ENCODE data around the gene TGM2. TPM values are rescaled to one million over a fixed set of nuclear protein-coding genes. Genes with fewer than 3 reads are reported as not detected.

Gene TGM2
- total RNA-seq, 2 donors from 2014 or later = 0.37 to 0.76 TPM

GRCh38 chr20:38158701-38159351 lies 6.2 kb downstream of the TGM2 start:
- H3K4me1 Mint-ChIP-seq = peaks cover 4% of the 10 kb centered on the region
- no peak overlapping the region for H3K27ac Mint-ChIP-seq
- peaks cover 13% of the 10 kb centered on the region for H3K27me3 Mint-ChIP-seq
- no peak overlapping the region for H3K4me3 Mint-ChIP-seq
- no peaks in the 10 kb centered on the region for H3K9me3 ChIP-seq (ENCODE audit: control insufficient read depth, low read length, poor library complexity, severe bottlenecking)
- no peaks in the 10 kb centered on the region for H3K36me3 Mint-ChIP-seq (ENCODE audit: low read depth)
- ATAC-seq (no peak), DNase-seq (no peak)

DNA sequence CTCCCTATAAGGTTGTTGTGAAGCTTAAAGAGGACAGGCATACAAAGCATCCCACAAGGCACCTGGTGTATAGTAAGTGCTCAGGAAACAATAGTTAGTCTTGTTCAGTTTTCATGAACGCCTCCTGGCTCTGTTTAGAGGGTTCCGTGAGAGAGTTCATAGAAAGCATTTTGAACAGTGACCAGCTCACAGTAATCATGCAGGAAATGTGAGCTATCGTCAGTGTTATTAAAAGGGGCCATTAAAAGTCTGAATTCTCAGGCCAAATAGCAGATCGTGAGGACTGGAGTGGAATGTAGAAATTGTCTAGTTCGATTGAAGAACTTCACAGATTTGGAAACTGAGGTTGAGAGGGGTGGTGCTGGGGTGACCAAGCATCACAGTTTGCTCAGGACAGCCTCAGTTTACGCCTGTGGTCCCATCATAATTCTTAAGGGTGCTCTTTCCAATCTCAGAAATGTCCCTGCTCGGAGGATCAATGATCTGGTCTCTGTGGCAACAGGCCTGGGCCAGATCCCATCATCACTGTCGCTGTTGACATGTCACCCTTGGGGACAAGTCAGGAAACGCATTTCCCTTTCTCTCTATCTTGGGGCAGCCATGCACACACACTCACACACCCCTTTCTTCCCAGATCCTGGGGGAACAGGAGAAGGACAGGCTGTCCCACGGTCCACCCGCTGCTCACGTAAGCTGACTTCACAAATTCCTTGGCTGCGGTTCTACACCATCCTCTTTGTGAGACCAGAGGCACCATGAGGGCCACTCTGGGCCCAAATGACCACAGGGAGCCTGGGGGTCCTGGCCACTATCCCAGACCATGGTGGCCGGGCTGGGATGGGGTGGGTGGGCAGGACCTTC lies 7.2 kb downstream of the TGM2 start:
- Mint-ChIP-seq H3K4me3 (no peak overlapping the region), H3K27ac (no peak overlapping the region), H3K36me3 (ENCODE audit: low read depth) (no peaks in the 10 kb centered on the region), H3K4me1 (peaks cover 4% of the 10 kb centered on the region), H3K27me3 (peaks cover 10% of the 10 kb centered on the region)
- no peak for ATAC-seq
- no peak for DNase-seq
- no peaks in the 10 kb centered on the region for H3K9me3 ChIP-seq (ENCODE audit: control insufficient read depth, low read length, poor library complexity, severe bottlenecking)

DNA sequence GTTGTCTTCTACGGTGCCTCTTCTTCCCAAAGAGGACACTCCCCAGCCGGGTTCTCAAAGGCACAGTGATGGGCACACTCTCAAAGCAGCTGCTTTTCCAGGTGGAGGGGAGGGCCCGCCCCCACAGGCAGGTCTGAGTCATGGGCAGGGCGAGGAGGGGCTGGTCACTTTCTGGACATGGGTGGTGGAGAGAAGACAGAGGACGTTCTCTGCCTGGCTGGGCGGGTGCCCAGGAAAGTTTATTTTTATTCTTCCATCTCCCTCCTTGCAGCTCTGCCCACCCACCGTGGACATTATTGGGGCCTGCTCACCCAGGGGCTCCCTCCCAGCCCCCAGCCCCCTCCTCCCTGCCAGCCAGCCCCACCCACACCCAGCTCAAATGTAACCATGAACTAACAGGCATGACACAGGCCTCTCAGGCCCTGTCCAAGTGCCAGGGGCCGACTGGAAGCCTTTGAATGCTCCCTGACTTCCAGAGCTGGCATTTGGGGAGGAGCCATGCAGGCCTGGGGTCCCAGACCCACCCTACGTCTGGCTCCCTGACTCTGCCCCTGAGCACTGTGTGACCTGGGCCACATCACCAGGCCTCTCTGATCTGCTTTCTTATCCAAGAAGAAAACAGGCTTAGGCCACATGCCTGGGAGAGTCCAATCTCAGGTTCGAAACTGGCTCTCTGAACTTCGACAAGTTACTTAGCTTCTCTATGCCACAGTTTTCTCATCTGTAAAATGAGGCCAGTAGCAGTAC lies 8.0 kb downstream of the TGM2 start:
- no peaks in the 10 kb centered on the region for H3K9me3 ChIP-seq (ENCODE audit: control insufficient read depth, low read length, poor library complexity, severe bottlenecking)
- DNase-seq (no peak), ATAC-seq (no peak)
- H3K4me1 Mint-ChIP-seq = peaks cover 10% of the 10 kb centered on the region
- H3K27ac Mint-ChIP-seq = no peak overlapping the region
- no peak overlapping the region for H3K4me3 Mint-ChIP-seq
- no peaks in the 10 kb centered on the region for H3K36me3 Mint-ChIP-seq (ENCODE audit: low read depth)
- H3K27me3 Mint-ChIP-seq = peaks cover 7% of the 10 kb centered on the region

- no peak overlapping the region for H3K27ac Mint-ChIP-seq
- ATAC-seq = no peak
- H3K4me1 Mint-ChIP-seq = peaks cover 13% of the 10 kb centered on the region
- DNase-seq = no peak
- no peak overlapping the region for H3K4me3 Mint-ChIP-seq
- H3K36me3 Mint-ChIP-seq (ENCODE audit: low read depth) = no peaks in the 10 kb centered on the region
- H3K9me3 ChIP-seq (ENCODE audit: control insufficient read depth, low read length, poor library complexity, severe bottlenecking) = no peaks in the 10 kb centered on the region
- peaks cover 6% of the 10 kb centered on the region for H3K27me3 Mint-ChIP-seq
Observed at GRCh38 chr20:38156280-38156679, 8.8 kb downstream of the TGM2 start.

DNA sequence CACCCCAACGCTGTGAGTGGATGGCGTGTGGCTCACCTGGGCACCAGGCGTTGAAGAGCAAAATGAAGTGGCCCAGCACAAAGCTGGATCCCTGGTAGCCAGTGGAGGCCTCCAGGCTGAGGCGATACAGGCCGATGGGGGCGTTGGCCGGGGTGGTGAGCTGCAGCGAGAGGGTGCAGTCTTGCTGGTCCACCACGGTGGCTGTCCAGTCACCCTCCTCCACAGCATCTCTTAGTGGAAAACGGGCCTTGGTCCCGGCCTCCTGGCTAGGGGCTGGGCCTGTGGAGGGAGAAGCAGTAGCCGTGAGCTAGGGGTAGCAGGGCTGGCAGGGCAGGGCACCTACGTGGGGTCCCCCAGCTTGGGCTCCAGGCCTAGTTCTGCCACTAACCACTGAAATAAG lies 9.3 kb downstream of the TGM2 start:
- DNase-seq = no peak
- H3K4me3 Mint-ChIP-seq = no peak overlapping the region
- H3K9me3 ChIP-seq (ENCODE audit: control insufficient read depth, low read length, poor library complexity, severe bottlenecking) = no peaks in the 10 kb centered on the region
- peaks cover 13% of the 10 kb centered on the region for H3K4me1 Mint-ChIP-seq
- H3K27ac Mint-ChIP-seq = no peak overlapping the region
- peaks cover 6% of the 10 kb centered on the region for H3K27me3 Mint-ChIP-seq
- ATAC-seq = no peak
- H3K36me3 Mint-ChIP-seq (ENCODE audit: low read depth) = no peaks in the 10 kb centered on the region

- Mint-ChIP-seq H3K27me3 (peaks cover 13% of the 10 kb centered on the region), H3K4me1 (peaks cover 8% of the 10 kb centered on the region), H3K36me3 (ENCODE audit: low read depth) (no peaks in the 10 kb centered on the region), H3K4me3 (no peak overlapping the region), H3K27ac (no peak overlapping the region)
- no peak for ATAC-seq
- no peak for DNase-seq
- no peaks in the 10 kb centered on the region for H3K9me3 ChIP-seq (ENCODE audit: control insufficient read depth, low read length, poor library complexity, severe bottlenecking)
Observed at GRCh38 chr20:38153401-38153800, 11.7 kb downstream of the TGM2 start.

DNA sequence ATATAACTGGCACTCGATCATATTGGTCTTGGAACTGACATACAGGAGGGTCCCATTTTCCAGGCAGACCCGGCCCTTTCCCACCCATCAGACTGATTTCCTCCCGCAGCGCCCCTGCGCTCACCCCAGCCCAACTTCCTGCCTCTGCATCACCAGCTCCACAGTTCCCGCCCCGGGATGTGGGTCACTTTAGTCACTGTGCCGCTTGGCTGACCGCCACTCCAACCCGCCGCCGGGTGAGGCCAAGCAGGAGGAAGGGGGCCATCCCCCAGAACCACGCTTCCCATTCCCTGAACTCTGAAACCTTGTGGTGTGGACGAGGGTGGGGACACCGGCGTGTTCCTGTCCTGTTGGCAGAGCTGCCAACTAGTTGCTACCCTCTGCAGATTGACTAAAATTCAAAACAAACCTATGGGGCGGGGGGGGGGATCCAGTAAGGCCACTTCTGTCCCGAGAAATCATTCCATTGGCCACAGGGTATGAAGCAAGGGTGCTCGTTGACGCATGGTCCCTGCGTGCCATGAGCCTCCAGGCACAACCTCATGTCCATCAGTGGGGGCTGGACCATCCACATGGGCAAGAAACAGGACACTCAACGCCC lies 12.3 kb downstream of the TGM2 start:
- Mint-ChIP-seq H3K4me3 (peak overlapping the region; percentile 21), H3K36me3 (ENCODE audit: low read depth) (no peaks in the 10 kb centered on the region), H3K4me1 (peaks cover 8% of the 10 kb centered on the region), H3K27ac (no peak overlapping the region), H3K27me3 (peaks cover 16% of the 10 kb centered on the region)
- no peaks in the 10 kb centered on the region for H3K9me3 ChIP-seq (ENCODE audit: control insufficient read depth, low read length, poor library complexity, severe bottlenecking)
- no peak for DNase-seq
- peak; percentile 51 for ATAC-seq

- peak; percentile 48 for ATAC-seq
- H3K4me1 Mint-ChIP-seq = peaks cover 8% of the 10 kb centered on the region
- no peak overlapping the region for H3K27ac Mint-ChIP-seq
- H3K4me3 Mint-ChIP-seq = no peak overlapping the region
- H3K27me3 Mint-ChIP-seq = peaks cover 20% of the 10 kb centered on the region
- no peak for DNase-seq
- no peaks in the 10 kb centered on the region for H3K9me3 ChIP-seq (ENCODE audit: control insufficient read depth, low read length, poor library complexity, severe bottlenecking)
- no peaks in the 10 kb centered on the region for H3K36me3 Mint-ChIP-seq (ENCODE audit: low read depth)
Observed at GRCh38 chr20:38152175-38152620, 12.9 kb downstream of the TGM2 start.

DNA sequence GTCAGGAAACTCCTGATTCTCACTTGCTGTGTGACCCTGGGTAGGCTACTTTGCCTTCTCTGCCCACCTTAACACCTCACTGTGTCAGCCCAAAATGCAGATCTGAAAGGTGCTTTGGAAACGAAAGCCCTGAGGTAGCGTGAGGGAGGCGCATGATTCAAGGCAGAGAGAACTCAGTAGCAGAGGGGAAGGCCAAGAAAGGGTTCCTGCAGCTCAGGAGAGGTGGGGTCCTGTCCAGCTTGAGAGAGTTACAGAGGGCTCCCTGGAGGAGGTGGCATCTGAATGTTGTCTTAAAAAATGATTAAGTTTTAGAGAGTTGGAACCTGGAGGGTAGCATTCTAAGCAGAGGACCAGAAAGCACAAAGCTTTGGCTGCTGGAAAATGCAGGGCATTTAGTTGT lies 13.6 kb downstream of the TGM2 start:
- no peaks in the 10 kb centered on the region for H3K9me3 ChIP-seq (ENCODE audit: control insufficient read depth, low read length, poor library complexity, severe bottlenecking)
- Mint-ChIP-seq H3K36me3 (ENCODE audit: low read depth) (no peaks in the 10 kb centered on the region), H3K27ac (peak overlapping the region; percentile 37), H3K4me3 (no peak overlapping the region), H3K27me3 (peaks cover 22% of the 10 kb centered on the region), H3K4me1 (peaks cover 8% of the 10 kb centered on the region)
- ATAC-seq (no peak), DNase-seq (no peak)

DNA sequence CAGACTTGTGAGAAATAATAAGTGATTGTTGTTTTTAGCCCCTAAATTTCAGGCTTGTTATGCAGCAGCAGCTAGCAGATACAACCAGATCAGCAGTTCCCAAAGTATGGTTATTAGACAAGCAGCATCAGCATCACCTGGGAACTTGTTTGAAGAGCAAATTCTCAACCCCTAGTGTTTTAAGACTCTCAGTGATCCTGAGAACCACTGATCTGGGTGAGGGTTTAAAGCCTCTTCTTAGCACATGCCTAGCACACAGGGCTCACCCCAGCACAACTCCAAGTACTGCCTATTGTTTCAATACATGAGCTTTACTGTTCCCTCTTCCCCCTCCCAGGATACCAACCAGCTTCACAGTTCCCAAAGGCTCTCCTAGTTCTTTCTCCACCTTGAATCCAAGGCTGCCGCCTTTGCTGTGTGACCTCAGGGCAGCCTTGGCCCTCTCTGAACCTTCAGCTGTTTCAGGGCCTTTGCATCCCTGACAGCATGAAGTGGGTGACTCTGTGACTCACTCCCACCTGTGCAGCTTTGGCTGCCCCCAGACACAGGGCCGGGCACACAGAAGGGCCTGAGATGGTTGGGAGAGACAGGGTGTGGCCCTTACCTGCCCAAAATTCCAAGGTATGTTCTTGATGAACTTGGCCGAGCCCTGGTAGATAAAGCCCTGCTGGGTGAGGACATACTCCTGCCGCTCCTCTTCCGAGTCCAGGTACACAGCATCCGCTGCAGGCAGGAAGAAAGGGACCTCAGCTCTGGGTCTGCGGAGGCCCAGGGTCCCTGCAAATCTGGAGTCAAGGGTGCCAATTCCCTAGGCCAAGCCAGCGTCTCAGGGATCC lies 14.5 kb downstream of the TGM2 start:
- Mint-ChIP-seq H3K27me3 (peaks cover 22% of the 10 kb centered on the region), H3K4me1 (peaks cover 8% of the 10 kb centered on the region), H3K4me3 (no peak overlapping the region), H3K36me3 (ENCODE audit: low read depth) (no peaks in the 10 kb centered on the region), H3K27ac (peak overlapping the region; percentile 37)
- H3K9me3 ChIP-seq (ENCODE audit: control insufficient read depth, low read length, poor library complexity, severe bottlenecking) = no peaks in the 10 kb centered on the region
- ATAC-seq (no peak), DNase-seq (no peak)

DNA sequence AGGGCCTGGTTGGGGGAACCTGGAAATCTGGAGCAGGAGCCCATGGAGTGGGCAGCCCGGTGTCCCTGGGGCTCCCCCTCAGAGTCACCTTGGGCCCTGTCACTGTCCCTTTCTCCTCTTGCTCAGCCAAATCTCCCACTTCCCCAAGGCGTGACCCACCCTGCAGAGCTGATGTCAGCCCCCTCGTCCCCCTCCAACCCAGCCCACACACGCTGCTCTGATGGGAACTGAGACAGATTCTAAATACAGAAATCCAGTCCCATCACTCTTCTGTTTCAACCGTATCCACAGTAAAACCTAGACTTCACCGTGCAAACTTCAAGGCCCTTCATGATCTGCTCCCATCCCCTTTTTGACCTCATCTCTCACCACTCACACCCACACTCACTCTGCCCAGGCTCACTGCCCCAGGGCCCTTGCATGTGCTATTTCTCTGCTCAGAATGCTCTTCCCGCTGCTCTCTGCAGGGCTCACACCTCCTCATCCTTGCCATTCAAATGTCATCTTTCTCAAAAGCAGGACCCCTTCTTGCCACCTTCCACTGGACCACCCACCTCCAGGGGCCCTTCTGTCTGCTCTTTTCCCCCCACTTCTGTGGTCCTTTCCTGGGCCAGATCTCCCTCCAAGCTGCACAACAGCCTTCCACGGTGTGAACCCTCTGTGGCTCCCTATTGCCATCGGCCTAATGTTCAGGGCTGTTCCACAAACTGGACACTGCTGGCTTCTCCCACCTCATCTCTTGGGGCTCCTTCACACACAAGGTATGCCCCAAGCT lies 16.6 kb downstream of the TGM2 start:
- H3K36me3 Mint-ChIP-seq (ENCODE audit: low read depth) = no peaks in the 10 kb centered on the region
- H3K27ac Mint-ChIP-seq = no peak overlapping the region
- DNase-seq (no peak), ATAC-seq (no peak)
- H3K4me3 Mint-ChIP-seq = no peak overlapping the region
- H3K4me1 Mint-ChIP-seq = peaks cover 8% of the 10 kb centered on the region
- peaks cover 22% of the 10 kb centered on the region for H3K27me3 Mint-ChIP-seq
- H3K9me3 ChIP-seq (ENCODE audit: control insufficient read depth, low read length, poor library complexity, severe bottlenecking) = no peaks in the 10 kb centered on the region

DNA sequence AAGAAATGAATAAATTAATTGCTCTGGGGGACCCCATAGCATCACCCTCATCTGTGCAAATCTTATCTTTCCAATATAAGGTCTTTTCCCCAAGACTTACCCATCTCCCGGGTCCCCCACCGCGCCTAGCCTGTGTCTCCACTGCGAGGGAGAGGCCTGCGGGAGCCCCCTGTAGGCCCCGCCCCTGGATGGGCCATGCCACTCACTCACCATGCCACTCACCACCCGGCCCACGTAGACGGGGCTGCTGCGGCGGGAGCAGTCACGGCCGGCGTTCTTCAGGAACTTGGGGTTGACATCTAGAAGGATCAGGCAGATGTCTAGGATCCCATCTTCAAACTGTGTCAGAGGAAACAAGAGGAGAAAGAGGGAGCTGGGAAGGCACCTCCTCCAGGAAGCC lies 17.3 kb downstream of the TGM2 start:
- H3K4me3 Mint-ChIP-seq = no peak overlapping the region
- DNase-seq = no peak
- peaks cover 8% of the 10 kb centered on the region for H3K4me1 Mint-ChIP-seq
- H3K36me3 Mint-ChIP-seq (ENCODE audit: low read depth) = no peaks in the 10 kb centered on the region
- H3K27ac Mint-ChIP-seq = no peak overlapping the region
- ATAC-seq = no peak
- H3K9me3 ChIP-seq (ENCODE audit: control insufficient read depth, low read length, poor library complexity, severe bottlenecking) = no peaks in the 10 kb centered on the region
- peaks cover 22% of the 10 kb centered on the region for H3K27me3 Mint-ChIP-seq
